ENCODE data around the gene CITED1. TPM values are rescaled to one million over a fixed set of nuclear protein-coding genes. Genes with fewer than 3 reads are reported as not detected.
"Not testable (repeated sequence)": the region's sequence is repeated elsewhere in the genome, so short reads cannot be mapped to it uniquely, and the experiment has no call there.

Gene CITED1
- total RNA-seq, 1 donor: not detected

DNA sequence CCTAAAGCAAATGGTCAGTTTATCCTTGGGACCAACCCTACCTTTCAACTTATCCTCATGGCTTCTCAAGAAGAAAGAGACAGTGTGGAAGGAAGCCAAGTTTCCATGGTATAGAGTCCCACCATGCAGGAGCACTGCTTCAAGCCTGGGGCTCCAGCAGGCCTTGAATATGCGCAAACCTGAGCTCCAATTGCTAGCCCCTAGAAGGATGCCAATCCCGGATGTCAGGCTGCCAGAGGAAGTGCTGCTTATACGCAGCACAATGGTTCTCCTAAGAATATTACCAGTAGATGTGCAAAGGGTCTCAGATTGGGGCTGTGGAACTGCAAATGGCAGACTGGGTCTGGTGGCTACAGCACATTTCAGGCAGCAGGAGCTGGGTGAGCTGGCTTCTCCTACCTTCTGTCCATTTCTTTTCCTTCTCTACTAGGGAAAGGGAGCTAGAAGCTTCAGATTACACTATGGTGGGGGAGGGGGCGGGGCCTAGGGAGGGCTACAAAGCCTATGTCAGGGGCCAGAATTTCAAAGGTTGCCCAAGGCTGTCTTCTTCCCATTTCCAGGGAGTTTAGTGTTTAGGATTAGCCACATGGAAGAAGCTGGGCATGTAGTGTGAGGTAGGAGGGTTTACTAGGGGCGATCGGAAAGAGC lies 40.7 kb upstream of the CITED1 start:
- TF ChIP-seq, protein P1, sequence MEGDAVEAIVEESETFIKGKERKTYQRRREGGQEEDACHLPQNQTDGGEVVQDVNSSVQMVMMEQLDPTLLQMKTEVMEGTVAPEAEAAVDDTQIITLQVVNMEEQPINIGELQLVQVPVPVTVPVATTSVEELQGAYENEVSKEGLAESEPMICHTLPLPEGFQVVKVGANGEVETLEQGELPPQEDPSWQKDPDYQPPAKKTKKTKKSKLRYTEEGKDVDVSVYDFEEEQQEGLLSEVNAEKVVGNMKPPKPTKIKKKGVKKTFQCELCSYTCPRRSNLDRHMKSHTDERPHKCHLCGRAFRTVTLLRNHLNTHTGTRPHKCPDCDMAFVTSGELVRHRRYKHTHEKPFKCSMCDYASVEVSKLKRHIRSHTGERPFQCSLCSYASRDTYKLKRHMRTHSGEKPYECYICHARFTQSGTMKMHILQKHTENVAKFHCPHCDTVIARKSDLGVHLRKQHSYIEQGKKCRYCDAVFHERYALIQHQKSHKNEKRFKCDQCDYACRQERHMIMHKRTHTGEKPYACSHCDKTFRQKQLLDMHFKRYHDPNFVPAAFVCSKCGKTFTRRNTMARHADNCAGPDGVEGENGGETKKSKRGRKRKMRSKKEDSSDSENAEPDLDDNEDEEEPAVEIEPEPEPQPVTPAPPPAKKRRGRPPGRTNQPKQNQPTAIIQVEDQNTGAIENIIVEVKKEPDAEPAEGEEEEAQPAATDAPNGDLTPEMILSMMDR (IDR thresholded peaks at IDR 0.05; ENCODE audit: insufficient read depth, low read depth, low read length): no peak
- DNase-seq (ENCODE audit: low read depth): no peak
- no peak overlapping the region for H3K4me3 ChIP-seq (ENCODE audit: low read depth, low read length)

DNA sequence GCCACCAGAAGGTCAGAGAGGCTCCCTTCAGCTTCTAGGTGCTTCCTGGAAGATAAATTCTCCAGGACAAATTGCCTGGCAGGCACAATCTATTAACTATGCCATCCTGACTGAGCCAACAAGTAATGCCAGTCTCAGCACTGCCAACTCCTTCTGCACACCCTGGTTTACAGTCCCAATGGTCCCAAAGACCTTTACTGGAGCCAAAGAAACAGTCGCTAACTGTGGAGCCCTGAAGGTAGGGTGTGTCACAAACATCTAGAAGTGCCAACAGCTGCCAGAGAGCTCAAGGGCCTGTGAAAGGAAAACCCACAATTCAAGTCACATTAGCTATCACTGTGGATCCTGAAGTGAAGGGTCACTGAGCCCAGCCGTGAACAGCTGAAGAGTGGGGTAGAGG lies 34.9 kb upstream of the CITED1 start:
- no peak overlapping the region for H3K4me3 ChIP-seq (ENCODE audit: low read depth, low read length)
- DNase-seq (ENCODE audit: low read depth): no peak
- TF ChIP-seq, protein P1 (IDR thresholded peaks at IDR 0.05; ENCODE audit: insufficient read depth, low read depth, low read length): no peak

DNA sequence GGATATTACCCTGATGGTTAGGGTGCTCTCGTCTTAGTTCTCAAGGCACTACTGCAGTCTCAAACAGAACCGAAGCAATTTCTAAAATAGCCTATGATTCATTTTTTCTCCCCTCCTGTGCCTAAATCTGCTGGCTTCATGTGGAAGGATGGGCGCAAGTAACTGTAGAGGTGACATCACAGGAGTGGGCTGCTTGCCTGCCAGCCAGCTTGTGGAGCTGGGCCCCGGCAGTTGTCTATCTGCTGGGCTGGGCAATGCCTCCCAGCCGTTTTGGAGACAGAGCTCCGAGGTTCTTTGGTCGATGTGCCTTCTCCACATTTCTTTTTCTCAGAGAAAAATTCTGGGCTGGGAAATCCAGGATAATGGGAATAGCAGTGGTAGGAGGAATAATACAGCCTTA lies 34.3 kb upstream of the CITED1 start:
- TF ChIP-seq, protein P1 (IDR thresholded peaks at IDR 0.05; ENCODE audit: insufficient read depth, low read depth, low read length): no peak
- no peak for DNase-seq (ENCODE audit: low read depth)

DNA sequence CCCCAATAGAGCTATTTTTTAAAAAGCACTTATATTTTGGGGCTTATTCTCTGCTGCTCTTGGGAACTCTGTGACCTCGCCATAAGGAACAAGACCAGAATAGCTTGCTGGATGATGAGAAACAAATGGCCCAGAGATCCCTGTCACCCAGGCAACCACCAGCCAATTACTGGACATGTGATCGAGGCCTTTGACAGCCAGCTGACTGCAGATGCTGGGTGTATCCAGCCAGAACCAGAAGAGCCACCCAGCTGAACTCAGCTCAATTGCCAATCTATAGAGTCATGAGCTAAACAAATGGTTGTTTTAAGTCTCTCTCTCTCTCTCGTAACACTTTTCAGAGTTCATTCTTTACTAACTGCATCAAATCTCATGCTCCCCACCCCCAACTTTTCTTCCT lies 24.4 kb upstream of the CITED1 start:
- TF ChIP-seq, protein P1 (IDR thresholded peaks at IDR 0.05; ENCODE audit: insufficient read depth, low read depth, low read length): no peak
- no peak for DNase-seq (ENCODE audit: low read depth)
- H3K4me3 ChIP-seq (ENCODE audit: low read depth, low read length): no peak overlapping the region

More for the DNA sequence above, 34.3 kb upstream of the CITED1 start:
- H3K4me3 ChIP-seq (ENCODE audit: low read depth, low read length): no peak overlapping the region

DNA sequence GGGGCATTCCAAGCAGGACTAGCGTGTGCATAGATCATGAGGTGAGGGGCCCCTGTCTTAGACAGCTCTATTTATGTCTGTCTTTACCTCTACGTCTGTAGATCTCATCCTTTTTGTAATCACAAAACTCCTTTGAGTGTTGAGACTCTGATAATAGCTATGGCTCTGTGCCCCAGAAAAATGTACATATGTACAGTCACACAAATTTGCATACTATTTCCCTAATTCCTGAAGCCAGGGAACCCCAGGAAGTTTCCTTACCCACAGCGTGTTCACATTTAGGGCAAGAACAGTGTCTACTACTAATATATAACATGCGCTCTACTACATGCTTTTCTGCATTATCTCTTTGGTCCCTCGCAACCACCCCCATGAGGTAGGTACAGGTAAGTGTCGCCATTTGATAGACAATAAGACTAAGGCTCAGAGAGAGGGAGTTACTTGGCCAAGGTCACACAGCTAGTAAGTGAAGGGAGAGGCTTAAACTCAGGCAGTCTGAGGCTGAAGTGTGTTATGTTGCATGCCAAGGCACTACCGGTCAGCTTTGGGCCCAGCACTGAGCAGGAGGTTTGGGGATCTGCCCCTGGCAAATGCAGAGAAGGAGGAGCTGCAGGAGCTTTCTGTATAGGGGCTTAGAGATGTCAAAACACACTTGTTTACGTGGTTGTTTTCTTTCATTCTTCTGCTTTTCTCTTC lies 21.0 kb upstream of the CITED1 start:
- H3K4me3 ChIP-seq (ENCODE audit: low read depth, low read length): no peak overlapping the region
- TF ChIP-seq, protein P1 (IDR thresholded peaks at IDR 0.05; ENCODE audit: insufficient read depth, low read depth, low read length): no peak
- no peak for DNase-seq (ENCODE audit: low read depth)

DNA sequence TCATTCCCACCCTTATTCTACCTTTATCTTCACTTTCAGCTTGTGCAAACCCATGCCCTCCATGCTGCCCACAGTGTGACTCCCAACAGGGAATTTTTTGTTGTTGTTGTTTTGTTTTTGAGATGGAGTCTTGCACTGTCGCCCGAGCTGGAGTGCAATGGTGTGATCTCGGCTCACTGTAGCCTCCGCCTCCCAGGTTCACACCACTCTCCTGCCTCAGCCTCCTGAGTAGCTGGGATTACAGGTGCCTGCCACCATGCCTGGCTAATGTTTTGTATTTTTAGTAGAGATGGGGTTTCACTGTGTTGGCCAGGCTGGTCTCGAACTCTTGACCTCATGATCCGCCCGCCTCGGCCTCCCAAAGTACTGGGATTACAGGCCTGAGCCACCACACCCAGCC lies 13.9 kb upstream of the CITED1 start:
- not testable (repeated sequence) for H3K4me3 ChIP-seq (ENCODE audit: low read depth, low read length); DNase-seq (ENCODE audit: low read depth)

DNA sequence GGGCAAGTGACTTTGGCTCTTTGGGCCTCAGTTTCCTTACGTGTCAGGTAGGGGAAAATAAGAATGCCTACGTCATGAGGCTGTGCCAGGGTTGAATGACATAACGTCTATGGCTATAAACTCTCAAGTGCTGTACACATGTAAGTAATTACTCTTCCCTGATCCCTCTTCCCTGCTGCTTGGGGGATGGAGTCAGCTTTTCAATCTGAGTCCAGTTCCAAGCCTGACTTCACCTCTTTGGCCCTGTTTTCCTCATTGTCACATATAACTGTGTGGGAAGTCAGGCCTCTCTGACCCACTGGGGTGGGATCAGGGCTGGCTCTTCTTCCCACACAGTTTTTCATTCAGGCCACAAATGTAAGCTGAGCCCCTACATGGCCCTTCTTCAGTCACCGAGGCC lies 11.4 kb upstream of the CITED1 start:
- DNase-seq (ENCODE audit: low read depth): no peak
- no peak overlapping the region for H3K4me3 ChIP-seq (ENCODE audit: low read depth, low read length)
- TF ChIP-seq, protein P1 (IDR thresholded peaks at IDR 0.05; ENCODE audit: insufficient read depth, low read depth, low read length): no peak

Data from fibroblast of villous mesenchyme (primary cell).